LNCaP clone FGC (cell line): ENCODE data around the gene LCK.

Source experiments
- DNase-seq: peaks from one replicate; pipeline ENCODE4 v3.0.0-alpha.2; 2011; ENCODE audit warnings: low read depth
- H3K4me3 ChIP-seq: 2 replicates; pipeline ENCODE4 v1.5.1; 2011; ENCODE audit warnings: mild to moderate bottlenecking, low read depth, low read length, control low read depth
- TF ChIP-seq, protein P1 (sequence below): IDR thresholded peaks from 2 replicates; pipeline ENCODE4 v1.5.1; 2012; ENCODE audit warnings: mild to moderate bottlenecking; ENCODE audit not compliant: control insufficient read depth, insufficient read depth; ENCODE audit errors: extremely low read depth

The LCK gene

DNA sequence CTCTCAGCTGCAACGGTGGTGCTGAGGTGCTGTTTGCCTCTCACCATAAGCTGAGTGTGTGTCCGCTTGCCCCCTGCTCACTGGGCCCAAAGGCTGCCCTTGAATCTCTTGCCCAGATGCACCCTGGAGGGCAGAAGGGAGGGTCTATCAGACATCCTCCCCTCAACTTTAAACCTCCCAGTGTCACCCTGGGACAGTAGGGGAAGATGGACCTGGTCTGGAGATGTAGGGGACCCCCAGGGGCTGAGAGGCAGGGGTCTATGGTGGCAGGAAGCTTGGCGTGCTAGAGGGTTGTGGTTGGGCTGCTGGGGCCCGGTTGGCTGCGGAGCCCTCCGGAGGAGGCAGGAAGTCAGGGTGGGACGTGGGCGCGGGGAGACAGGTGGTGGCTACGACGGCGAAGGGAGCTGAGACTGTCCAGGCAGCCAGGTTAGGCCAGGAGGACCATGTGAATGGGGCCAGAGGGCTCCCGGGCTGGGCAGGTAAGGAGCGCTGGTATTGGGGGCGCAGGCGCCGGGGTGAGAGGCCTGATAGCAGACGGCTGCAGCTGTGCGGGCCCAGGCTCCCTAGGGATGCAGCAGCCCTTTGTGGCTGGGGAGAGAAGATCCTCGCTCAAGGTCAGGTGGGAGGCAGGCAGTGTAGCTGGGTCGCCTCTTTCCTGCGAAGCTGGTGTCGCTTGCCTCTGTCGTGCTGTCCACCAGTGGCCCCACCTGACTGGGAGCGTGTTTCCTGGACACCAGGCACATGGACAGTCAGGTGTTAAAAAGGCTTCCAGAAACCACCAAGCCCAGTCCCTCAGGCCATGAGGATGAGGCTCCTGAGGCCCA, at the start of gene LCK:
LCK (plus strand) TSS at position 373 of the 824 bp plus-strand sequence. CDS start 23,065 bp downstream, outside the sequence.
- DNase-seq, result no peak
- no peak within 1 kb of the TSS for H3K4me3 ChIP-seq
- TF ChIP-seq, protein P1, sequence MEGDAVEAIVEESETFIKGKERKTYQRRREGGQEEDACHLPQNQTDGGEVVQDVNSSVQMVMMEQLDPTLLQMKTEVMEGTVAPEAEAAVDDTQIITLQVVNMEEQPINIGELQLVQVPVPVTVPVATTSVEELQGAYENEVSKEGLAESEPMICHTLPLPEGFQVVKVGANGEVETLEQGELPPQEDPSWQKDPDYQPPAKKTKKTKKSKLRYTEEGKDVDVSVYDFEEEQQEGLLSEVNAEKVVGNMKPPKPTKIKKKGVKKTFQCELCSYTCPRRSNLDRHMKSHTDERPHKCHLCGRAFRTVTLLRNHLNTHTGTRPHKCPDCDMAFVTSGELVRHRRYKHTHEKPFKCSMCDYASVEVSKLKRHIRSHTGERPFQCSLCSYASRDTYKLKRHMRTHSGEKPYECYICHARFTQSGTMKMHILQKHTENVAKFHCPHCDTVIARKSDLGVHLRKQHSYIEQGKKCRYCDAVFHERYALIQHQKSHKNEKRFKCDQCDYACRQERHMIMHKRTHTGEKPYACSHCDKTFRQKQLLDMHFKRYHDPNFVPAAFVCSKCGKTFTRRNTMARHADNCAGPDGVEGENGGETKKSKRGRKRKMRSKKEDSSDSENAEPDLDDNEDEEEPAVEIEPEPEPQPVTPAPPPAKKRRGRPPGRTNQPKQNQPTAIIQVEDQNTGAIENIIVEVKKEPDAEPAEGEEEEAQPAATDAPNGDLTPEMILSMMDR, result no peak

GRCh38 chr1:32204943-32205361, 46.1 kb upstream of the LCK start:
- no peak for DNase-seq
- TF ChIP-seq, protein P1, result no peak
- peak overlapping the region; percentile 82 for H3K4me3 ChIP-seq

GRCh38 chr1:32205401-32206370, 45.4 kb upstream of the LCK start, which contains the start of gene IQCC:
Gene IQCC (plus strand): TSS chr1:32205671. CDS start chr1:32205682, 11 bp downstream.
- no peak for DNase-seq
- TF ChIP-seq, protein P1, result no peak
- H3K4me3 ChIP-seq, result peak within 1 kb of the TSS; percentile 82

- H3K4me3 ChIP-seq, result no peak overlapping the region
- TF ChIP-seq, protein P1, result no peak
- no peak for DNase-seq
These were observed 42.6 kb upstream of the LCK start for GRCh38 chr1:32208469-32208868.

GRCh38 chr1:32208891-32209328, 42.2 kb upstream of the LCK start, which contains the start of gene DCDC2B:
Gene DCDC2B (plus strand): TSS chr1:32209089. CDS start chr1:32209094, 5 bp downstream.
- H3K4me3 ChIP-seq, result no peak within 1 kb of the TSS
- DNase-seq, result peak; percentile 69
- TF ChIP-seq, protein P1, result no peak

- H3K4me3 ChIP-seq, result no peak overlapping the region
- TF ChIP-seq, protein P1, result peak; percentile 89
- DNase-seq, result no peak
These were observed 35.2 kb upstream of the LCK start for GRCh38 chr1:32215629-32216480.
